Omental fat pad (tissue), 4 donors: ENCODE data around the gene EPHA4. TPM values are rescaled to one million over a fixed set of nuclear protein-coding genes. Genes with fewer than 3 reads are reported as not detected.

Experiments used
- ATAC-seq: fragments of 150-250 bp; one replicate; pipeline ENCODE4 v1.9.1; 2016; ENCODE audit warnings: mild to moderate bottlenecking, moderate library complexity; ENCODE audit not compliant: low FRiP score
- DNase-seq: peaks from one replicate; pipeline ENCODE4 v3.0.0-alpha.2; 2019; ENCODE audit warnings: low spot score
- total RNA-seq, 4 donors: library from RNA; depleted of rRNA; stranded (reverse); fragments of >200 nt; gene quantifications; one replicate each; pipeline ENCODE4 v1.1.0, GENCODE V29; 2016
- TF ChIP-seq, protein P1 (sequence below), 3 donors: fragments of 450-650 bp; IDR thresholded peaks; one replicate each; pipeline ENCODE4 v1.5.1; 2016 to 2017; ENCODE audit warnings: antibody characterized with exemption in 3 of 3, mild to moderate bottlenecking in 3 of 3, moderate library complexity in 2 of 3

The EPHA4 gene
- total RNA-seq, 4 donors from 2014 or later: 18.5 to 43.0 (median 23.6) TPM

DNA sequence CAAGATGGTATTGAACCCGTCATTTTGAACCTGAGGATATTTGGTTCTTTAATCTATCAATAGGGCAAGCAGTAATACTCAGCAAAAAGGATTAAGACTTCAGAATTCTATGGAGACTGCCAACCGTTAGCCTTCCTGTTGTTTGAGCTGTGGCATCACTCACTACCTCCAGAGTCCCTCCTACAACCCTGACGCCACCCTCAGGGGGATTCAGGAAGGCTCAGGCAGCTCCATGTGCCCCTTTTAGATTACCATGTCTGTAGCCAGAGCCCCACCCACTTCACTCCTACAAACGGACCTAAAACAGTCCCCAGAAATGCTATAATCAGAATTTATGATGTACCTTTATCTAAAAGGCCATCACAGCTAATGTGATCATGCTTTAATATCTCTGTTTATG lies 172.9 kb downstream of the EPHA4 start:
- no peak for DNase-seq
- ATAC-seq: no peak
- TF ChIP-seq, protein P1, sequence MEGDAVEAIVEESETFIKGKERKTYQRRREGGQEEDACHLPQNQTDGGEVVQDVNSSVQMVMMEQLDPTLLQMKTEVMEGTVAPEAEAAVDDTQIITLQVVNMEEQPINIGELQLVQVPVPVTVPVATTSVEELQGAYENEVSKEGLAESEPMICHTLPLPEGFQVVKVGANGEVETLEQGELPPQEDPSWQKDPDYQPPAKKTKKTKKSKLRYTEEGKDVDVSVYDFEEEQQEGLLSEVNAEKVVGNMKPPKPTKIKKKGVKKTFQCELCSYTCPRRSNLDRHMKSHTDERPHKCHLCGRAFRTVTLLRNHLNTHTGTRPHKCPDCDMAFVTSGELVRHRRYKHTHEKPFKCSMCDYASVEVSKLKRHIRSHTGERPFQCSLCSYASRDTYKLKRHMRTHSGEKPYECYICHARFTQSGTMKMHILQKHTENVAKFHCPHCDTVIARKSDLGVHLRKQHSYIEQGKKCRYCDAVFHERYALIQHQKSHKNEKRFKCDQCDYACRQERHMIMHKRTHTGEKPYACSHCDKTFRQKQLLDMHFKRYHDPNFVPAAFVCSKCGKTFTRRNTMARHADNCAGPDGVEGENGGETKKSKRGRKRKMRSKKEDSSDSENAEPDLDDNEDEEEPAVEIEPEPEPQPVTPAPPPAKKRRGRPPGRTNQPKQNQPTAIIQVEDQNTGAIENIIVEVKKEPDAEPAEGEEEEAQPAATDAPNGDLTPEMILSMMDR (IDR thresholded peaks at IDR 0.05): no peak

DNA sequence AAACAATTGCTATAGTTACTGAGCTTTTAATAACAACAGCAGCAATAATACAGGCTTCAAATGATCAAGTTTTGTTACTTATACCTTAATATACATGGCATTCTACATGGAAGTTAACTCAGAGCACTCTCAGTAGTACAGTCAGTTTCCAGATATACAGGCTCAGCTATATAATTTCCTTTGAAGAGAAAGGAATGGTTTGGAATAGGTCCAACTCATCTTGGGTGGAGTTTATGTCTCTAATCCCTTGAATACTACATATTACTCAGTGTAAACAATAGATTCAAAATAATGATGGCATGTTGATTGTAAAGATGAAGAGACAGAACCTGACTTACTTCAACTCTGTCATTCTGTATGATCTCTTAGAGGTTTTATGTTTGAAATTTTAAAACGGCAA lies 174.9 kb downstream of the EPHA4 start:
- ATAC-seq (no peak), DNase-seq (no peak)
- TF ChIP-seq, protein P1 (IDR thresholded peaks at IDR 0.05): no peak

DNA sequence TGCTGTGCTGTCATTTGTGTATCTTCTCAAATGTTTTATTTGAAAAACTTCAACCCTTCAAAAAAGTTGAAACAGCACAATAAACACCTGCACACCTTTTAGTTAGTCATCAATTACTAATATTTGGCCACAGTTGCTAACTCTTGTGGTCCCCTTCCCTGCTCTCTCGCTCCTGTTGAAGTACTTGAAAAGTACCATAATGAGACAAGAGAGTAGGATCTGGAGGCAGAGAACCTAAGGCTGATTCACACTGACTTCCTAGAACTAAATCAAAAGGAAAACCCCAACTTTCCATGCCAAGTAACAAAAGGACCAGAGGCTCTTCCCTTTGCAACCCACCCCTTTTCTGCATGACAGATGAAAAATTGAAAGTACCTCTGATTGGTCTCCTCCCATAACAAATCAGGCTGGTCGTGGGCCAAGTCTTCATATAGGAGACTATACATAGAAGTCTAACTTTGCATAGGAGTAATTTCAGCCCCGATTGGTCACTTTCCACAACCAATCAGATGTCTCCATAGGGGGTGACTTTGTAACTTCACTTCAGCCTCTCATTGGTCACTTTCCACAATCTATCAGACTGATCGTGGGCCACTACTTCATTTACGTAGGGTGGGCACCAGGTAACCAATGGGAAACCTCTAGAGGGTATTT lies 179.7 kb downstream of the EPHA4 start:
- TF ChIP-seq, protein P1 (IDR thresholded peaks at IDR 0.05): no peak
- ATAC-seq: no peak

DNA sequence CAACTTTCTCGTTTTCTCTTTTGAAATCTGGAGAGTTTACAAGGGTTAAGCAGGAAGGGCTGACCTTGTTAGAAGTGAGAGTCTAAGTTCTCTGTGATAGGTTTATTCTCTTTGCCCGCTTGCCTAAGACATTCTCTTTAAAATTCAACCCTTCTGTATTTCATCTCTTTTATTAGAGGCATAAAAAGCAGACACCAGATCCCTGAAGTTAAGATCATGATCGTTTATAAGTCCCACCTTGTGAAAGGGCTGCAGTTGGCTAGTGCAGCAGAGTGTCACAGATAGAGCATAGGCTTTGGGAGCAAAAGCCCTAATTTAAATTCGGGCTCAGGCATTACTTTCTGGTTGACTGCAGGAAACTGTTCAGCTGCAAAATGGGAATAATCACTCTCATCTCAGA lies 181.2 kb downstream of the EPHA4 start:
- TF ChIP-seq, protein P1 (IDR thresholded peaks at IDR 0.05): no peak
- DNase-seq (no peak), ATAC-seq (no peak)

More for the DNA sequence above, 179.7 kb downstream of the EPHA4 start:
- DNase-seq: no peak

DNA sequence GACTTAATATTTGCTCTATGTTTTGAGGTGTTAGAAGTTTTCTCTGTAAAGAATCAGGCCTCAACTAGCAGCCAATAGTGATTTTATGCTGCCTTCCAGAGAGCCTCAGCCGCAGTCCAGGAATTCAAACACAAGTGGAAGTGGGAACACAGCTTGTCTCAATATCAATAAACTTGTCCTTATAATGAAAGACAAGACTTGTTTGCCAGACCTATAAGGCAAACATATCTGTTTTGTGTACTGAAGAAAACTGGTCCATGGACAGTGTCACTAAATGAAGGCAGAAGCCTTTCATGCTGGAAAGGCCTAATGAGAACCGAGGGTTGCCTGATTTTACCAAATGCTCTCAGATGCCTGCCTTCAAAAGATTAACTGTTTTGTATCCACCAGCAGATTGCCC lies 182.2 kb downstream of the EPHA4 start:
- DNase-seq: no peak

DNA sequence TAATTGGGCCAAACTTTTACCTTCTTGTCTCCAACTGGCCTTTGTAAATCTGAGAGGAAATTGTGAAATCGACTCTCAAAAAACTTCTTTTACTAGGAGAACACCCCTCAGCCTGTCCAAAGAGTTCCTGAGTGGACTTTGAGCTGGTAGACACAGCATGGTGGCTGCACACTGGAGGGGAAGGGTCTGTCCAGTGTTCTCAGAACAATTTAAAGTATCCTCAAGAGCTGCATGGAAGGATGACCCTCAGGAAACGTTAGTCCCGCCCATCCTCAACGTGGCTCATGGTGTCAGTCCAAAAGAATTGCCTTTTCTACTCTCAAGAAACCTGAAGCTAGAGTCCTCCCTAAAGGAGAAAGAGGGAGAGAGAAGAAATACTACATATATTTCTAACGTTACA lies 182.7 kb downstream of the EPHA4 start:
- TF ChIP-seq, protein P1 (IDR thresholded peaks at IDR 0.05): no peak
- DNase-seq (no peak), ATAC-seq (no peak)

More for the DNA sequence above, 182.2 kb downstream of the EPHA4 start:
- TF ChIP-seq, protein P1 (IDR thresholded peaks at IDR 0.05): no peak
- no peak for ATAC-seq

DNA sequence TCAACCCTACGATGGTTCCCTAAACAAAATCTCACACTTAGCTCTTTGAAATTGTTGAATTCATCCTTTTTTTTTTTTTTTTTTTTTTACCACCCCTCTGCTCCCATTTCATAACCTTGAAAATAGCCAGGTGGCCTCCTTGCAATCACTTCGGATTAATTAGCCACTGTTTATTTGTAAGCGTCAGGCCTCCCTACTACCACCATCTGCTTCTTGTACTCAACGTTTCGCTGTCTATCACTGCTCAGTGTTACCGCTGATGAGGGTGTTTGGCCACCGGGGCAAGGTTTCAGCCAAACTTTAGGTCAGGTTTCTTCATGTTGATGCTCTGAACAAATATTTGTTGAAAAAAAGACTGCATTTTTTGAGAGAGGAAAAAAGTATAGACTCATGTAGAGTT lies 183.2 kb downstream of the EPHA4 start:
- DNase-seq: no peak
- TF ChIP-seq, protein P1 (IDR thresholded peaks at IDR 0.05): no peak

More for the DNA sequence above, 183.2 kb downstream of the EPHA4 start:
- ATAC-seq: no peak
